Keratinocyte (primary cell): ENCODE results near the gene CCNDBP1. TPM values are rescaled to one million over a fixed set of nuclear protein-coding genes. Genes with fewer than 3 reads are reported as not detected.
"Not testable (repeated sequence)": the region's sequence is repeated elsewhere in the genome, so short reads cannot be mapped to it uniquely, and the experiment has no call there.

Source experiments
- DNase-seq: peaks from one replicate; pipeline ENCODE4 v3.0.0-alpha.2; 2011; ENCODE audit warnings: low read depth, missing footprints, low spot score
- FAIRE-seq: peaks from 2 replicates; lab custom pipeline; 2011; peaks lifted over from hg19 to GRCh38; lab: Jason Lieb, UNC
- H2AFZ ChIP-seq: 2 replicates; pipeline ENCODE4 v1.6.0; 2012; ENCODE audit warnings: low read length, control low read depth, inconsistent platforms; ENCODE audit not compliant: control insufficient read depth
- H3K27ac ChIP-seq: 2 replicates; pipeline ENCODE4 v1.5.1; 2011; ENCODE audit warnings: low read length; ENCODE audit not compliant: control insufficient read depth, insufficient read depth
- H3K27me3 ChIP-seq: 3 replicates; pipeline ENCODE4 v1.6.0; 2011; ENCODE audit warnings: low read length; ENCODE audit not compliant: control insufficient read depth, insufficient read depth; ENCODE audit errors: extremely low read depth
- H3K36me3 ChIP-seq, 2 experiments: 2 replicates in 1 of 2; 3 replicates in 1 of 2; pipeline ENCODE4 v1.5.1; 2011; ENCODE audit warnings: low read length in 2 of 2, mild to moderate bottlenecking in 1 of 2; ENCODE audit not compliant: control insufficient read depth in 2 of 2, insufficient read depth in 2 of 2; ENCODE audit errors: extremely low read depth in 1 of 2
- H3K4me1 ChIP-seq: 3 replicates; pipeline ENCODE4 v1.5.1; 2011; ENCODE audit warnings: low read length; ENCODE audit not compliant: control insufficient read depth, insufficient read depth; ENCODE audit errors: extremely low read depth
- H3K4me2 ChIP-seq: 3 replicates; pipeline ENCODE4 v1.6.0; 2011; ENCODE audit warnings: low read depth, low read length; ENCODE audit not compliant: control insufficient read depth, insufficient read depth; ENCODE audit errors: extremely low read depth
- H3K4me3 ChIP-seq, 3 experiments: fragments of 200-600 bp in 1 of 3; sonication (generic) in 1 of 3; 2 replicates in 2 of 3; 3 replicates in 1 of 3; pipeline ENCODE4 v1.5.1; 2011 to 2016; ENCODE audit warnings: low read length in 3 of 3, mild to moderate bottlenecking in 3 of 3, control low read depth in 2 of 3, inconsistent platforms in 1 of 3, low read depth in 1 of 3, mixed read lengths in 1 of 3, mixed run types in 1 of 3, moderate library complexity in 1 of 3; ENCODE audit not compliant: control insufficient read depth in 2 of 3, insufficient read depth in 2 of 3; ENCODE audit errors: extremely low read depth in 1 of 3
- H3K79me2 ChIP-seq: 2 replicates; pipeline ENCODE4 v1.6.0; 2012; ENCODE audit warnings: low read length; ENCODE audit not compliant: control insufficient read depth, insufficient read depth
- H3K9ac ChIP-seq: 3 replicates; pipeline ENCODE4 v1.6.0; 2011; ENCODE audit warnings: low read length; ENCODE audit not compliant: control insufficient read depth, insufficient read depth; ENCODE audit errors: extremely low read depth
- H3K9me1 ChIP-seq: 3 replicates; pipeline ENCODE4 v1.6.0; 2011; ENCODE audit warnings: low read length; ENCODE audit not compliant: control insufficient read depth, insufficient read depth; ENCODE audit errors: extremely low read depth
- H3K9me3 ChIP-seq: 2 replicates; pipeline ENCODE4 v1.5.1; 2012; ENCODE audit warnings: low read depth, low read length; ENCODE audit not compliant: control insufficient read depth
- H4K20me1 ChIP-seq: 3 replicates; pipeline ENCODE4 v1.6.0; 2011; ENCODE audit warnings: low read length; ENCODE audit not compliant: control insufficient read depth, insufficient read depth; ENCODE audit errors: extremely low read depth
- EZH2 ChIP-seq: IDR thresholded peaks from one replicate; pipeline ENCODE4 v1.6.1; 2012; ENCODE audit warnings: inconsistent platforms, mild to moderate bottlenecking, low read length, moderate library complexity
- dilution Hi-C: fragments of 300-500 bp; cut with MboI; formaldehyde crosslinking; loops from one replicate; pipeline ENCODE4 v1.7.0; 2020; ENCODE audit warnings: low sequenced_read_pairs; ENCODE audit not compliant: extremely low pct_ligation_motif_present
- polyA plus RNA-seq, 5 experiments: library from polyadenylated mRNA; depleted of rRNA in 3 of 5; stranded (reverse) in 3 of 5; stranded (forward) in 1 of 5; unstranded in 1 of 5; fragments of >200 nt; gene quantifications; 1 replicate in 1 of 5; 2 replicates in 3 of 5; 3 replicates in 1 of 5; pipeline versions ENCODE4 v1.2.1 to v1.2.3, GENCODE V29; 2011 to 2012; ENCODE audit warnings: missing spikeins in 2 of 5, low read depth in 1 of 5, low replicate concordance in 1 of 5
- TF ChIP-seq, protein P1 (sequence below), 3 experiments: IDR thresholded peaks in 1 of 3; conservative IDR thresholded peaks in 1 of 3; optimal IDR thresholded peaks in 1 of 3; 2 replicates in 2 of 3; 3 replicates in 1 of 3; pipeline versions ENCODE3 to v1.5.1; 2011; ENCODE audit warnings: low read length in 3 of 3, mild to moderate bottlenecking in 3 of 3, moderate library complexity in 2 of 3, control low read depth in 1 of 3, inconsistent platforms in 1 of 3; ENCODE audit not compliant: insufficient read depth in 2 of 3; ENCODE audit errors: extremely low read depth in 1 of 3

The CCNDBP1 gene
- polyA plus RNA-seq, 1 donor (not counting 4 experiments of a cell fraction or from before 2014, with no cell fraction given), result 53.5 TPM

DNA sequence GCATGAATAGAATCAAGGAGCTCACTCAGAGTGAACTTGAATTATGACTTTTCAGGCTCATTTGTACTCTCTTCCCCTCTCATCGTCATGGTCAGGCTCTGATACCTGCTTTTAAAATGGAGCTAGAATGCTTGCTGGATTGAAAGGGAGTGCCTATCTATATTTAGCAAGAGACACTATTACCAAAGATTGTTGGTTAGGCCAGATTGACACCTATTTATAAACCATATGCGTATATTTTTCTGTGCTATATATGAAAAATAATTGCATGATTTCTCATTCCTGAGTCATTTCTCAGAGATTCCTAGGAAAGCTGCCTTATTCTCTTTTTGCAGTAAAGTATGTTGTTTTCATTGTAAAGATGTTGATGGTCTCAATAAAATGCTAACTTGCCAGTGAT is 9.6 kb downstream of the CCNDBP1 start:
- H3K4me2 ChIP-seq, result no peak overlapping the region
- dilution Hi-C loops, result loop anchor here (10.0 kb wide), 1 partner anchor 90 kb away; no protein-coding TSS in a partner anchor

DNA sequence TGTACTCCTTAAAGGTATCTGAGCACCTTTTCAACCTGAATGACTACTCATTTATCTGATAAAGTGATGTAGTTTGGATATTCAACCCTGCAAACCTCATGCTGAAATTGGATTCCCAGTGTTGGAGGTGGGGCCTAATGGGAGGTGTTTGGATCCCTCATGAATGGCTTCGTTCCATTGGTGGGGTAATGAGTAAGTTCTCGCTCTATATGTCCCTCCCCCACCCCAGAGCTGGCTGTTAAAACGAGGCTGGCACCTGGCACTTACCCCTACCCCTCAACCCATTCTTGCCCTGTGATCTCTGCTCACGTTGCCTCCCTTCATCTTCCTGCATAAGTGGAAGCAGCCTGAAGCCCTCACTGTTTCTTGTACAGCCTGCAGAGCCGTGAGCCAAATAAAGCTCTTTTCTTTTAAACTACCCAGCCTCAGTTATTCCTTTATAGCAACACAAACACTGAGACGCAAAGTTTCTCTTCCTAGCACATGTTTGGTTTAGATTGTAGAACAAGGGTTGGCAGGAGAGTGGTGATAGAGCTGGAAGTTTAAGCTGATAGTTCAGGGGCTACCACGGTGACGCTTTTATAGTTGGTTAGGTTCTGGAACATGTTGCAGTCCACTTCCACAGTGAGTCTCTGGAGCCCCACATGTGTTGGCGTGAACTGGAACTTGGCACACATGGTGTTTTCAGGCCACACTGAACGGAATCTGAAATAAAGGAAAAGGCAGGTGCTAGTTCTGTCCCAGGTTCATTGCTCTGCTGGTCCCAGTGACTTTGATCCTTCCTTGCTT is 11.8 kb downstream of the CCNDBP1 start:
- DNase-seq (no peak), FAIRE-seq (no peak)
- Histone ChIP-seq H3K4me1 (no peaks in the 10 kb centered on the region), H3K9me3 (no peaks in the 10 kb centered on the region), H3K27ac (no peak overlapping the region), H3K36me3 (peaks cover 9 to 17% of the 10 kb centered on the region in 2 experiments), H3K9me1 (no peaks in the 10 kb centered on the region), H3K4me2 (no peak overlapping the region), H3K4me3 (no peak overlapping the region), H3K27me3 (no peaks in the 10 kb centered on the region), H3K79me2 (no peaks in the 10 kb centered on the region), H2AFZ (no peak overlapping the region), H3K9ac (no peak overlapping the region), H4K20me1 (no peaks in the 10 kb centered on the region)
- TF ChIP-seq, protein P1, sequence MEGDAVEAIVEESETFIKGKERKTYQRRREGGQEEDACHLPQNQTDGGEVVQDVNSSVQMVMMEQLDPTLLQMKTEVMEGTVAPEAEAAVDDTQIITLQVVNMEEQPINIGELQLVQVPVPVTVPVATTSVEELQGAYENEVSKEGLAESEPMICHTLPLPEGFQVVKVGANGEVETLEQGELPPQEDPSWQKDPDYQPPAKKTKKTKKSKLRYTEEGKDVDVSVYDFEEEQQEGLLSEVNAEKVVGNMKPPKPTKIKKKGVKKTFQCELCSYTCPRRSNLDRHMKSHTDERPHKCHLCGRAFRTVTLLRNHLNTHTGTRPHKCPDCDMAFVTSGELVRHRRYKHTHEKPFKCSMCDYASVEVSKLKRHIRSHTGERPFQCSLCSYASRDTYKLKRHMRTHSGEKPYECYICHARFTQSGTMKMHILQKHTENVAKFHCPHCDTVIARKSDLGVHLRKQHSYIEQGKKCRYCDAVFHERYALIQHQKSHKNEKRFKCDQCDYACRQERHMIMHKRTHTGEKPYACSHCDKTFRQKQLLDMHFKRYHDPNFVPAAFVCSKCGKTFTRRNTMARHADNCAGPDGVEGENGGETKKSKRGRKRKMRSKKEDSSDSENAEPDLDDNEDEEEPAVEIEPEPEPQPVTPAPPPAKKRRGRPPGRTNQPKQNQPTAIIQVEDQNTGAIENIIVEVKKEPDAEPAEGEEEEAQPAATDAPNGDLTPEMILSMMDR (optimal IDR thresholded peaks at IDR 0.05 in 1 of 3, IDR thresholded peaks at IDR 0.05 in 1 of 3, conservative IDR thresholded peaks at IDR 0.05 in 1 of 3; ENCODE audit: extremely low read depth in 1 of 3, insufficient read depth in 2 of 3, low read length in 3 of 3), result no peak
- no peak for TF ChIP-seq EZH2
- dilution Hi-C loops, result loop anchor here (10.0 kb wide), 1 partner anchor 88 kb away; no protein-coding TSS in a partner anchor

More for the DNA sequence above, 9.6 kb downstream of the CCNDBP1 start:
- H3K4me1 ChIP-seq, result no peaks in the 10 kb centered on the region
- no peak for FAIRE-seq
- DNase-seq, result no peak
- no peaks in the 10 kb centered on the region for H3K9me1 ChIP-seq
- peaks cover 16 to 27% of the 10 kb centered on the region in 2 experiments for H3K36me3 ChIP-seq
- no peaks in the 10 kb centered on the region for H3K79me2 ChIP-seq
- H3K9me3 ChIP-seq, result no peaks in the 10 kb centered on the region
- no peaks in the 10 kb centered on the region for H4K20me1 ChIP-seq
- no peak overlapping the region for H3K9ac ChIP-seq
- H3K27ac ChIP-seq, result no peak overlapping the region
- H3K4me3 ChIP-seq, result no peak overlapping the region
- TF ChIP-seq, protein P1 (optimal IDR thresholded peaks at IDR 0.05 in 1 of 3, IDR thresholded peaks at IDR 0.05 in 1 of 3, conservative IDR thresholded peaks at IDR 0.05 in 1 of 3; ENCODE audit: extremely low read depth in 1 of 3, insufficient read depth in 2 of 3, low read length in 3 of 3), result no peak
- no peak for TF ChIP-seq EZH2
- H2AFZ ChIP-seq, result no peak overlapping the region
- H3K27me3 ChIP-seq, result no peaks in the 10 kb centered on the region

DNA sequence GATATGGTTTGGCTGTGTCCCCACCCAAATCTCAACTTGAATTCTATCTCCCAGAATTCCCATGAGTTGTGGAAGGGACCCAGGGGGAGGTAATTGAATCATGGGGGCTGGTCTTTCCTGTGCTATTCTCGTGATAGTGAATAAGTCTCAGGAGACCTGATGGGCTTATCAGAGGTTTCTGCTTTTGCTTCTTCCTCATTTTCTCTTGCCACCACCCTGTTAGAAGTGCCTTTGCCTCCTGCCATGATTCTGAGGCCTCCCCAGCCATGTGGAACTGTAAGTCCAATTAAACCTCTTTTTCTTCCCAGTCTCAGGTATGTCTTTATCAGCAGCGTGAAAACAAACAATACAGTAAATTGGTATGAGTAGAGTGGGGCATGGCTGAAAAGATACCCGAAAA is 12.6 kb downstream of the CCNDBP1 start:
- H3K9me1 ChIP-seq, H4K20me1 ChIP-seq, H3K4me3 ChIP-seq, H3K4me2 ChIP-seq, DNase-seq, H3K4me1 ChIP-seq, H3K9me3 ChIP-seq, H2AFZ ChIP-seq, H3K27me3 ChIP-seq, H3K27ac ChIP-seq, H3K79me2 ChIP-seq, H3K9ac ChIP-seq, FAIRE-seq: not testable (repeated sequence)
- H3K36me3 ChIP-seq, result peaks cover 9 to 14% of the 10 kb centered on the region in 2 experiments
- dilution Hi-C loops, result loop anchor here (10.0 kb wide), 1 partner anchor 87 kb away; no protein-coding TSS in a partner anchor
